Right atrium auricular region (tissue), 2 donors: Measurements from ENCODE around the gene VPS18. TPM values are rescaled to one million over a fixed set of nuclear protein-coding genes. Genes with fewer than 3 reads are reported as not detected.

Experiments
- DNase-seq: peaks from one replicate; pipeline ENCODE4 v3.0.0-alpha.2; 2019; ENCODE audit warnings: low spot score
- H3K27ac ChIP-seq, 2 donors: fragments of 200-600 bp; sonication (generic); 1 replicate in 1 of 2; 2 replicates in 1 of 2; pipeline ENCODE4 v1.5.1; 2016 to 2019
- H3K27me3 ChIP-seq, 2 donors: fragments of 200-600 bp; sonication (generic); one replicate each; pipeline versions ENCODE4 v1.5.1 to v1.6.0; 2017 to 2019
- H3K36me3 ChIP-seq: fragments of 200-600 bp; sonication (generic); one replicate; pipeline ENCODE4 v1.5.1; 2016
- H3K4me1 ChIP-seq, 2 donors: fragments of 200-600 bp; sonication (generic); one replicate each; pipeline versions ENCODE4 v1.5.1 to v1.6.0; 2017 to 2019
- H3K4me3 ChIP-seq, 2 donors: fragments of 200-600 bp; sonication (generic); 1 replicate in 1 of 2; 2 replicates in 1 of 2; pipeline ENCODE4 v1.5.1; 2017 to 2019; ENCODE audit warnings: mild to moderate bottlenecking in 1 of 2, moderate library complexity in 1 of 2
- H3K9me3 ChIP-seq, 2 donors: fragments of 200-600 bp; sonication (generic); one replicate each; pipeline ENCODE4 v1.5.1; 2019
- CTCF ChIP-seq, 2 donors: fragments of 200-600 bp; sonication (generic); IDR thresholded peaks; one replicate each; pipeline ENCODE4 v1.5.1; 2019; ENCODE audit warnings: antibody characterized with exemption in 2 of 2
- total RNA-seq, 2 donors: library from RNA; depleted of rRNA; stranded (reverse); fragments of >200 nt; gene quantifications; one replicate each; pipeline ENCODE4 v1.1.0, GENCODE V29; 2016

Gene VPS18
- total RNA-seq, 2 donors from 2014 or later: 18.1 to 26.1 TPM

GRCh38 chr15:40952901-40953712, 58.9 kb downstream of the VPS18 start, which contains the start of gene CHAC1:
Gene CHAC1, plus strand, starts transcription at chr15:40953471. Its CDS starts 113 bp downstream, at chr15:40953584.
- no peaks in the 10 kb centered on the region for H3K27me3 ChIP-seq
- H3K27ac ChIP-seq: peak within 1 kb of the TSS; percentile 70 to 76
- no peaks in the 10 kb centered on the region for H3K36me3 ChIP-seq
- no peak for TF ChIP-seq CTCF (IDR thresholded peaks at IDR 0.05)
- H3K4me3 ChIP-seq: peak within 1 kb of the TSS; percentile 69 to 76
- H3K4me1 ChIP-seq: peaks cover 0 to 41% of the 10 kb centered on the region in 2 donors
- peak; percentile 96 for DNase-seq
- no peaks in the 10 kb centered on the region for H3K9me3 ChIP-seq

Other genes starting within 250 kb of the VPS18 start
- under 1 TPM in 1 of 2 donors, not detected in 1; 0.30 TPM for gene RAD51, start 199.3 kb upstream of the VPS18 start, total RNA-seq
- gene RMDN3, start 139.2 kb upstream of the VPS18 start, total RNA-seq: 10 to 100 TPM; 12.4 to 14.4 TPM
- gene GCHFR, start 130.4 kb upstream of the VPS18 start, total RNA-seq: 10 to 100 TPM in 1 of 2 donors, 1 to 10 TPM in 1; 9.7 to 33.8 TPM
- gene C15orf62, start 124.5 kb upstream of the VPS18 start, total RNA-seq: under 1 TPM in 1 of 2 donors, not detected in 1; 0.83 TPM
- 10 to 100 TPM; 10.1 to 14.8 TPM for gene ZFYVE19, start 87.4 kb upstream of the VPS18 start, total RNA-seq
- 10 to 100 TPM; 11.6 to 15.7 TPM for gene DNAJC17, start 87.0 kb upstream of the VPS18 start, total RNA-seq
- not detected for gene PPP1R14D, start 65.7 kb upstream of the VPS18 start, total RNA-seq
- 10 to 100 TPM in 1 of 2 donors, 1 to 10 TPM in 1; 6.5 to 13.0 TPM for gene SPINT1, start 50.4 kb upstream of the VPS18 start, total RNA-seq
- not detected for gene RHOV, start 20.2 kb upstream of the VPS18 start, total RNA-seq
- 1 to 10 TPM; 7.5 to 9.8 TPM for gene DLL4, start 34.9 kb downstream of the VPS18 start, total RNA-seq
- 10 to 100 TPM; 11.9 to 36.1 TPM for gene CHAC1, start 59.0 kb downstream of the VPS18 start, total RNA-seq
- 10 to 100 TPM in 1 of 2 donors, 1 to 10 TPM in 1; 9.4 to 16.4 TPM for gene INO80, start 221.8 kb downstream of the VPS18 start, total RNA-seq